VCaP (cell line): ENCODE results near the gene EHD1.
"Not testable (repeated sequence)": the region's sequence is repeated elsewhere in the genome, so short reads cannot be mapped to it uniquely, and the experiment has no call there.

Experiments
- H3K27ac ChIP-seq: fragments of 450-650 bp; 2 replicates; pipeline ENCODE4 v1.5.1; 2017
- CTCF ChIP-seq: fragments of 450-650 bp; conservative IDR thresholded peaks from 2 replicates; pipeline ENCODE4 v1.5.1; 2017; ENCODE audit warnings: mild to moderate bottlenecking, moderate library complexity

EHD1 gene

GRCh38 chr11:64831411-64831891 is 47.0 kb downstream of the EHD1 start:
- TF ChIP-seq CTCF: no peak
- no peak overlapping the region for H3K27ac ChIP-seq

- TF ChIP-seq CTCF: no peak
- H3K27ac ChIP-seq: no peak overlapping the region
Observed at GRCh38 chr11:64829536-64830251, 48.7 kb downstream of the EHD1 start.

GRCh38 chr11:64827451-64827839 is 51.0 kb downstream of the EHD1 start:
- TF ChIP-seq CTCF: no peak
- no peak overlapping the region for H3K27ac ChIP-seq

- peak overlapping the region; percentile 32 for H3K27ac ChIP-seq
- TF ChIP-seq CTCF: no peak
Observed at GRCh38 chr11:64826578-64827450, 51.6 kb downstream of the EHD1 start.

GRCh38 chr11:64826062-64826461 is 52.4 kb downstream of the EHD1 start:
- 0 out of 2 replicates have a peak, but pooled peaks have one; percentile 7 for TF ChIP-seq CTCF
- peak overlapping the region; percentile 32 for H3K27ac ChIP-seq

GRCh38 chr11:64823568-64824119 is 54.8 kb downstream of the EHD1 start:
- H3K27ac ChIP-seq: no peak overlapping the region
- TF ChIP-seq CTCF: no peak

GRCh38 chr11:64817476-64817875 is 60.9 kb downstream of the EHD1 start:
- no peak for TF ChIP-seq CTCF
- H3K27ac ChIP-seq: no peak overlapping the region

GRCh38 chr11:64815433-64815832 is 63.0 kb downstream of the EHD1 start:
- H3K27ac ChIP-seq: not testable (repeated sequence)
